Endodermal cell (in vitro differentiated cells): ENCODE results near the gene LMO7. TPM values are rescaled to one million over a fixed set of nuclear protein-coding genes. Genes with fewer than 3 reads are reported as not detected.

Experiments
- DNase-seq: peaks from one replicate; pipeline ENCODE4 v3.0.0-alpha.2; 2017
- H3K27ac ChIP-seq: 2 replicates; pipeline ENCODE4 v1.5.1; 2013; ENCODE audit warnings: mild to moderate bottlenecking, low read depth, low read length, moderate library complexity
- H3K27me3 ChIP-seq: 2 replicates; pipeline ENCODE4 v1.6.1; 2013; ENCODE audit warnings: mild to moderate bottlenecking, low read length, moderate library complexity; ENCODE audit not compliant: insufficient read depth, control insufficient read depth, poor library complexity, severe bottlenecking
- H3K36me3 ChIP-seq: 2 replicates; pipeline ENCODE4 v1.7.0; 2013; ENCODE audit warnings: mild to moderate bottlenecking, low read length, moderate library complexity; ENCODE audit not compliant: control insufficient read depth, insufficient read depth
- H3K4me1 ChIP-seq: one replicate; pipeline ENCODE4 v1.7.0; 2013; ENCODE audit warnings: low read length; ENCODE audit not compliant: control insufficient read depth, insufficient read depth
- H3K4me3 ChIP-seq: 2 replicates; pipeline ENCODE4 v1.5.1; 2013; ENCODE audit warnings: mild to moderate bottlenecking, low read length, moderate library complexity
- H3K9ac ChIP-seq: 2 replicates; pipeline ENCODE4 v1.6.1; 2013; ENCODE audit warnings: mild to moderate bottlenecking, low read length, moderate library complexity; ENCODE audit not compliant: poor library complexity, severe bottlenecking; ENCODE audit errors: extremely low read depth
- H3K9me3 ChIP-seq: 2 replicates; pipeline ENCODE4 v1.6.1; 2013; ENCODE audit warnings: mild to moderate bottlenecking, low read length, moderate library complexity; ENCODE audit not compliant: control insufficient read depth
- H3K27ac Mint-ChIP-seq: 2 replicates; pipeline ENCODE4 v1.8.0; 2020; ENCODE audit warnings: mixed read lengths
- H3K27me3 Mint-ChIP-seq: 2 replicates; pipeline ENCODE4 v1.8.0; 2021; ENCODE audit warnings: mild to moderate bottlenecking, mixed read lengths; ENCODE audit not compliant: insufficient read depth
- H3K36me3 Mint-ChIP-seq: 2 replicates; pipeline ENCODE4 v1.8.0; 2020; ENCODE audit warnings: low read depth, mixed read lengths
- H3K4me1 Mint-ChIP-seq: 2 replicates; pipeline ENCODE4 v1.8.0; 2020; ENCODE audit warnings: mixed read lengths
- H3K4me3 Mint-ChIP-seq: 2 replicates; pipeline ENCODE4 v1.8.0; 2020; ENCODE audit warnings: mild to moderate bottlenecking, moderate library complexity, mixed read lengths
- H3K9me3 Mint-ChIP-seq: 2 replicates; pipeline ENCODE4 v1.8.0; 2020; ENCODE audit warnings: mild to moderate bottlenecking, mixed read lengths
- WGBS, 2 experiments: methylation state at CpG; one replicate each; pipeline versions ENCODE4 v1.1.5 to v1.1.7; 2013; ENCODE audit warnings: missing lambda C conversion rate in 2 of 2, mixed read lengths in 1 of 2; ENCODE audit not compliant: insufficient coverage in 1 of 2, insufficient read length in 1 of 2; 5-methylcytosine and 5-hydroxymethylcytosine counted together
- total RNA-seq, 2 donors: library from RNA; stranded (reverse); fragmentation: NEBNext Ultra II Directional in 1 of 2; extraction: Animal tissue kit (Norgen Biotek cat#: 25700) in 1 of 2; gene quantifications; 2 replicates in 1 of 2; 3 replicates in 1 of 2; pipeline ENCODE4 v1.2.1, GENCODE V29; 2021
- TF ChIP-seq, protein P1 (sequence below): fragments of 200-600 bp; sonication (generic); conservative IDR thresholded peaks from 2 replicates; pipeline ENCODE4 v1.5.0; 2021; ENCODE audit warnings: antibody characterized with exemption, mild to moderate bottlenecking

The LMO7 gene
- total RNA-seq, 2 donors from 2014 or later: 9.9 to 14.1 TPM

GRCh38 chr13:75771226-75771625 lies 135.1 kb downstream of the LMO7 start:
- WGBS, 2 experiments: 100% methylated on average over 1 of the region's 1 CpG; no CpG with 5 or more reads in 1 of the 2 experiments
- H3K27ac ChIP-seq: no peak overlapping the region
- no peaks in the 10 kb centered on the region for H3K36me3 ChIP-seq
- no peak overlapping the region for H3K9ac ChIP-seq
- H3K36me3 Mint-ChIP-seq: no peaks in the 10 kb centered on the region
- peaks cover 2% of the 10 kb centered on the region for H3K9me3 Mint-ChIP-seq
- DNase-seq: no peak
- no peak overlapping the region for H3K27ac Mint-ChIP-seq
- TF ChIP-seq, protein P1, sequence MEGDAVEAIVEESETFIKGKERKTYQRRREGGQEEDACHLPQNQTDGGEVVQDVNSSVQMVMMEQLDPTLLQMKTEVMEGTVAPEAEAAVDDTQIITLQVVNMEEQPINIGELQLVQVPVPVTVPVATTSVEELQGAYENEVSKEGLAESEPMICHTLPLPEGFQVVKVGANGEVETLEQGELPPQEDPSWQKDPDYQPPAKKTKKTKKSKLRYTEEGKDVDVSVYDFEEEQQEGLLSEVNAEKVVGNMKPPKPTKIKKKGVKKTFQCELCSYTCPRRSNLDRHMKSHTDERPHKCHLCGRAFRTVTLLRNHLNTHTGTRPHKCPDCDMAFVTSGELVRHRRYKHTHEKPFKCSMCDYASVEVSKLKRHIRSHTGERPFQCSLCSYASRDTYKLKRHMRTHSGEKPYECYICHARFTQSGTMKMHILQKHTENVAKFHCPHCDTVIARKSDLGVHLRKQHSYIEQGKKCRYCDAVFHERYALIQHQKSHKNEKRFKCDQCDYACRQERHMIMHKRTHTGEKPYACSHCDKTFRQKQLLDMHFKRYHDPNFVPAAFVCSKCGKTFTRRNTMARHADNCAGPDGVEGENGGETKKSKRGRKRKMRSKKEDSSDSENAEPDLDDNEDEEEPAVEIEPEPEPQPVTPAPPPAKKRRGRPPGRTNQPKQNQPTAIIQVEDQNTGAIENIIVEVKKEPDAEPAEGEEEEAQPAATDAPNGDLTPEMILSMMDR: no peak
- no peaks in the 10 kb centered on the region for H3K27me3 Mint-ChIP-seq
- no peaks in the 10 kb centered on the region for H3K4me1 ChIP-seq
- no peak overlapping the region for H3K4me3 ChIP-seq
- H3K9me3 ChIP-seq: no peaks in the 10 kb centered on the region
- no peaks in the 10 kb centered on the region for H3K27me3 ChIP-seq
- peaks cover 29% of the 10 kb centered on the region for H3K4me1 Mint-ChIP-seq
- H3K4me3 Mint-ChIP-seq: no peak overlapping the region

DNA sequence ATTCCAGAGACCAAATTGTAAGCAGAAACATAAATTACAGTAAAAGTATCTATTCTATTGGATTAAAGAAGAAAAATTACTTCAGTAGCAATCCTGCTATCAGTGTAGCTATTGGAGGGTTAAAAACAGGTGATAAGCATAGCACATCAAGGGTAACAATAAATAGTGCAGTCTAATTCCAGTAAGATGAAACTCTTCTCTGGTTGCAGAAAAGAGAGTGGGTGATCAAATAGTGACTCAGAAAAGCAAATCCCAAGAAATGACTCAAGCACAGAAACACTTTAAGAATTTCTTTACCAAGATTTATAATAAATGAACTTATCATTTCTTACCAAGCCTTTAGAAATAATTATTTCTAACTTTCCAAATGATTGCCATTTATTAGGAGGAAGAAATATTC lies 135.7 kb downstream of the LMO7 start:
- Histone ChIP-seq H3K27ac (no peak overlapping the region), H3K9ac (no peak overlapping the region), H3K4me3 (no peak overlapping the region), H3K9me3 (no peaks in the 10 kb centered on the region), H3K27me3 (no peaks in the 10 kb centered on the region), H3K36me3 (no peaks in the 10 kb centered on the region), H3K4me1 (no peaks in the 10 kb centered on the region)
- no peak overlapping the region for H3K27ac Mint-ChIP-seq
- no peak for DNase-seq
- H3K4me1 Mint-ChIP-seq: peaks cover 29% of the 10 kb centered on the region
- no peak overlapping the region for H3K4me3 Mint-ChIP-seq
- H3K27me3 Mint-ChIP-seq: no peaks in the 10 kb centered on the region
- TF ChIP-seq, protein P1: no peak
- H3K9me3 Mint-ChIP-seq: peaks cover 2% of the 10 kb centered on the region
- H3K36me3 Mint-ChIP-seq: no peaks in the 10 kb centered on the region

GRCh38 chr13:75774176-75774575 lies 138.0 kb downstream of the LMO7 start:
- no peaks in the 10 kb centered on the region for H3K27me3 Mint-ChIP-seq
- Histone ChIP-seq H3K9ac (no peak overlapping the region), H3K27ac (no peak overlapping the region), H3K36me3 (no peaks in the 10 kb centered on the region), H3K27me3 (no peaks in the 10 kb centered on the region), H3K9me3 (peaks cover 9% of the 10 kb centered on the region), H3K4me3 (no peak overlapping the region), H3K4me1 (no peaks in the 10 kb centered on the region)
- peaks cover 16% of the 10 kb centered on the region for H3K9me3 Mint-ChIP-seq
- TF ChIP-seq, protein P1: no peak
- WGBS, 2 experiments: no CpG with 5 or more reads among the region's 1 CpG
- H3K36me3 Mint-ChIP-seq: peaks cover 10% of the 10 kb centered on the region
- DNase-seq: no peak
- H3K4me3 Mint-ChIP-seq: no peak overlapping the region
- H3K27ac Mint-ChIP-seq: no peak overlapping the region
- peaks cover 24% of the 10 kb centered on the region for H3K4me1 Mint-ChIP-seq
